ENCODE data around the gene OR4F6. TPM values are rescaled to one million over a fixed set of nuclear protein-coding genes. Genes with fewer than 3 reads are reported as not detected.

The OR4F6 gene
- total RNA-seq, 1 donor from 2014 or later: not detected

DNA sequence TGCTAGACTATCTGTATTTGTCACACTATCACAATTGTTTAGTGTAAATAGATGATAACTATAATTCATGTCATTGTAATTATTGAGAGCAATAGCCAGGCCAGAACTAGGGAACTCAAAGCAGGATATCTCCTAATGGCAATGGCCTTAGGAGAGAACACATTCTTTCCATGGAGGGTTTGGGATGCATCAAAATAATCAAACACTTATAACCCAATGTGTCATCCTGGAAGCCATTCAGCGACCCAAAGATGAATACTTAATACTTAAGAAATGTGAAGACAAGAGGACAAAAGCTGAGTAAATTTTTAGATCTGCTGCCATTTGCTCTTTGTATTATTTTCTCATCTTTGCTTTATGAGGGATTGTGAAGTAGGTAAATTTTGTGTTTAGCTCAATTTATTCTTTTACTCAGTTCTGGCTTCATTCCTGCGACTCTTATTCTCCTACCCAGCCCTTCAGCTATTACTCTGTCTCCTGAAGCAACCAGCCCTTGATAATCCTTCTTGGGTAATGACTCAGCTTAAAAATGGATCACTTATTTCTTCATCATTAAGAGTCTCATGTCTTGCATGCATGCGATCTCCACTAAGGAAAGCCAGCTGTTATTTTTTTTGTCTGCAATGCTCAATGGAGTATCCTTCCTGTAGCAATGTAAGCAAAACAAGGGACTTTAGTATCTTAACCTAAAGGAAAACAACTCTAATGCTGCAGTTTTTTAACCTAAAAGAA lies 10.7 kb downstream of the OR4F6 start:
- no peak overlapping the region for H3K9ac ChIP-seq
- no peaks in the 10 kb centered on the region for H3F3A ChIP-seq (ENCODE audit: low read depth)
- H3K4me2 ChIP-seq: no peak overlapping the region
- H3K4me1 ChIP-seq: no peaks in the 10 kb centered on the region
- H2AFZ ChIP-seq (replicated peaks): no peak overlapping the region
- no peak for DNase-seq (ENCODE audit: low spot score)
- TF ChIP-seq, protein P1, sequence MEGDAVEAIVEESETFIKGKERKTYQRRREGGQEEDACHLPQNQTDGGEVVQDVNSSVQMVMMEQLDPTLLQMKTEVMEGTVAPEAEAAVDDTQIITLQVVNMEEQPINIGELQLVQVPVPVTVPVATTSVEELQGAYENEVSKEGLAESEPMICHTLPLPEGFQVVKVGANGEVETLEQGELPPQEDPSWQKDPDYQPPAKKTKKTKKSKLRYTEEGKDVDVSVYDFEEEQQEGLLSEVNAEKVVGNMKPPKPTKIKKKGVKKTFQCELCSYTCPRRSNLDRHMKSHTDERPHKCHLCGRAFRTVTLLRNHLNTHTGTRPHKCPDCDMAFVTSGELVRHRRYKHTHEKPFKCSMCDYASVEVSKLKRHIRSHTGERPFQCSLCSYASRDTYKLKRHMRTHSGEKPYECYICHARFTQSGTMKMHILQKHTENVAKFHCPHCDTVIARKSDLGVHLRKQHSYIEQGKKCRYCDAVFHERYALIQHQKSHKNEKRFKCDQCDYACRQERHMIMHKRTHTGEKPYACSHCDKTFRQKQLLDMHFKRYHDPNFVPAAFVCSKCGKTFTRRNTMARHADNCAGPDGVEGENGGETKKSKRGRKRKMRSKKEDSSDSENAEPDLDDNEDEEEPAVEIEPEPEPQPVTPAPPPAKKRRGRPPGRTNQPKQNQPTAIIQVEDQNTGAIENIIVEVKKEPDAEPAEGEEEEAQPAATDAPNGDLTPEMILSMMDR (IDR thresholded peaks at IDR 0.05): no peak
- TF ChIP-seq EZH2phosphoT487 (IDR thresholded peaks at IDR 0.05) (no peak), EZH2 (IDR thresholded peaks at IDR 0.05) (no peak)
- Mint-ChIP-seq H3K4me1 (no peaks in the 10 kb centered on the region), H3K4me3 (no peak overlapping the region), H3K36me3 (no peaks in the 10 kb centered on the region), H3K9me3 (no peaks in the 10 kb centered on the region), H3K27ac (no peak overlapping the region), H3K27me3 (ENCODE audit: insufficient read depth, low read depth) (peaks cover 3% of the 10 kb centered on the region)
- no peak overlapping the region for H3K27ac ChIP-seq
- H3K36me3 ChIP-seq: no peaks in the 10 kb centered on the region
- no peak overlapping the region for H3K4me3 ChIP-seq
- no peaks in the 10 kb centered on the region for H3K9me3 ChIP-seq (ENCODE audit: low read depth)
- H4K20me1 ChIP-seq (ENCODE audit: low read depth): no peaks in the 10 kb centered on the region
- no peaks in the 10 kb centered on the region for H3K27me3 ChIP-seq
- H3K79me2 ChIP-seq (ENCODE audit: low read depth): no peaks in the 10 kb centered on the region

DNA sequence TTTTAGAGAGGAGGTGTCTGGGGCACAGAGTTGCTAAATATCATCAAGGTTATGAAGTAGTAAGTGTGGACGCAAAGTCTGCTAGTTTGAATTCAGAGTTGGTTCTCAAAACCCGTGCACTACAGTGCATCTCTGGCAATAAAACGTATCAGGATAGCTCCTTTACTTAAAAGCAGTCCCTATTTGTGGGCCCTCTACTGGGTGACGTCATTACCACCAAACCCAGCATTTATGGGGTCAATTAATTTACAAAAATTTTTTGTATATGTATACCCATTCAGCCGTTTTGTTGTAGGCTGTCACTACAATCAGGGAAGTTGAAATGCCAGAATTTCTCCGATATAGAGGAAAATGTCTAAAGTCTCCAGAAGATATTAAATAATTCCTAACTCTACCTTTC lies 17.5 kb downstream of the OR4F6 start:
- Histone ChIP-seq H3K4me3 (no peak overlapping the region), H3K27ac (no peak overlapping the region), H3K4me1 (no peaks in the 10 kb centered on the region), H3K79me2 (ENCODE audit: low read depth) (no peaks in the 10 kb centered on the region), H3K9me3 (ENCODE audit: low read depth) (no peaks in the 10 kb centered on the region), H3K27me3 (no peaks in the 10 kb centered on the region), H3K36me3 (no peaks in the 10 kb centered on the region), H3K4me2 (no peak overlapping the region), H3K9ac (no peak overlapping the region), H2AFZ (replicated peaks) (no peak overlapping the region), H3F3A (ENCODE audit: low read depth) (no peaks in the 10 kb centered on the region), H4K20me1 (ENCODE audit: low read depth) (no peaks in the 10 kb centered on the region)
- peaks cover 2% of the 10 kb centered on the region for H3K27me3 Mint-ChIP-seq (ENCODE audit: insufficient read depth, low read depth)
- TF ChIP-seq EZH2 (IDR thresholded peaks at IDR 0.05): no peak
- TF ChIP-seq, protein P1 (IDR thresholded peaks at IDR 0.05): no peak
- TF ChIP-seq EZH2phosphoT487 (IDR thresholded peaks at IDR 0.05): no peak
- H3K4me1 Mint-ChIP-seq: no peaks in the 10 kb centered on the region
- H3K27ac Mint-ChIP-seq: no peak overlapping the region
- H3K36me3 Mint-ChIP-seq: no peaks in the 10 kb centered on the region
- peaks cover 3% of the 10 kb centered on the region for H3K9me3 Mint-ChIP-seq
- no peak overlapping the region for H3K4me3 Mint-ChIP-seq
- DNase-seq (ENCODE audit: low spot score): no peak

DNA sequence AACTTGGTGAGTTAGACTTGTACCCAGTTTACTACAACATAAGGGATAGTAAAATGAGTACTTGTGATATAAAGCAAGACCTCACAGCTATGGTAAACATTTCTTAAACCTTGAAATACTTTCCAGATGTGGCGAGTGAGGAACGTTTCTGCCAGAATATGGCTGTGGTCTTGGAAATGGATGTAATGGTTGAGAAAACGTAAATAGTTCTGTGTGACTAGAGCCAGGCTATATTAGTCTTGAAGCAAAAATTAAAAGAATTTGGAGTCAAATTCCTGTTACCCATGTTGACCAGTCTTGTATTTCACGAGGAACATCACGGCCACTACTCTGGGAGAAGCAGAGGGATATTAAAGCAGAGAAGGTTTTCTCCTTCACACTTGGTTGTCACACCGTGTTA lies 23.9 kb downstream of the OR4F6 start:
- Histone ChIP-seq H3K4me1 (no peaks in the 10 kb centered on the region), H3K27me3 (no peaks in the 10 kb centered on the region), H3K36me3 (no peaks in the 10 kb centered on the region), H3K4me3 (no peak overlapping the region), H4K20me1 (ENCODE audit: low read depth) (no peaks in the 10 kb centered on the region), H3K79me2 (ENCODE audit: low read depth) (no peaks in the 10 kb centered on the region), H2AFZ (replicated peaks) (no peak overlapping the region), H3K9ac (no peak overlapping the region), H3F3A (ENCODE audit: low read depth) (no peaks in the 10 kb centered on the region), H3K27ac (no peak overlapping the region), H3K9me3 (ENCODE audit: low read depth) (no peaks in the 10 kb centered on the region), H3K4me2 (no peak overlapping the region)
- no peak overlapping the region for H3K27ac Mint-ChIP-seq
- no peak for TF ChIP-seq EZH2phosphoT487 (IDR thresholded peaks at IDR 0.05)
- TF ChIP-seq, protein P1 (IDR thresholded peaks at IDR 0.05): no peak
- TF ChIP-seq EZH2 (IDR thresholded peaks at IDR 0.05): no peak
- no peaks in the 10 kb centered on the region for H3K36me3 Mint-ChIP-seq
- no peak for DNase-seq (ENCODE audit: low spot score)
- peaks cover 4% of the 10 kb centered on the region for H3K27me3 Mint-ChIP-seq (ENCODE audit: insufficient read depth, low read depth)
- H3K9me3 Mint-ChIP-seq: peaks cover 3% of the 10 kb centered on the region
- H3K4me1 Mint-ChIP-seq: no peaks in the 10 kb centered on the region
- no peak overlapping the region for H3K4me3 Mint-ChIP-seq
